CD4-positive, alpha-beta T cell treated with Interferon gamma for 1 hour (primary cell): Measurements from ENCODE around the gene RAD9A.

ENCODE experiments used
- DNase-seq: peaks from one replicate; pipeline ENCODE4 v3.0.0-alpha.2; 2020

The RAD9A gene

DNA sequence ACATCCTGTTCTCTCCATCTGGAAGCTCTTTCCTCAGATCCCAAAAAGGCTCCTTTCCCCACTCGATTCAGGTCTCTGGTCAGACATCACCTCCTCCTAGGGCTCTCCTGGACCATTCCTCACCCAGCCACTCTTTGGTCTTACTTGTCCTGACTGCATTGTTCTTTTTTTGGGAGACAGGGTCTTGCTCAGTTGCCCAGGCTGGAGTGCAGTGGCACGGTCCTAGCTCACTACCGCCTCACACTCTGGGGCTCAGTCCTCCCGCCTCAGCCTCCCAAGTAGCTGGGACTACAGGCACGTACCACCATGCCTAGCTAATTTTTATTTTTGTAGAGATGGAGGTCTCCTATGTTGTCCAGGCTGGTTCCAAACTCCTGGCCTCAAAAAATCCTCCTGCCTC is 53.7 kb downstream of the RAD9A start:
- DNase-seq: no peak
